Endodermal cell (in vitro differentiated cells): ENCODE results near the gene SLC2A11. TPM values are rescaled to one million over a fixed set of nuclear protein-coding genes. Genes with fewer than 3 reads are reported as not detected.

Source experiments
- DNase-seq: peaks from one replicate; pipeline ENCODE4 v3.0.0-alpha.2; 2017
- H3K27ac ChIP-seq: 2 replicates; pipeline ENCODE4 v1.5.1; 2013; ENCODE audit warnings: mild to moderate bottlenecking, low read depth, low read length, moderate library complexity
- H3K27me3 ChIP-seq: 2 replicates; pipeline ENCODE4 v1.6.1; 2013; ENCODE audit warnings: mild to moderate bottlenecking, low read length, moderate library complexity; ENCODE audit not compliant: insufficient read depth, control insufficient read depth, poor library complexity, severe bottlenecking
- H3K36me3 ChIP-seq: 2 replicates; pipeline ENCODE4 v1.7.0; 2013; ENCODE audit warnings: mild to moderate bottlenecking, low read length, moderate library complexity; ENCODE audit not compliant: control insufficient read depth, insufficient read depth
- H3K4me1 ChIP-seq: one replicate; pipeline ENCODE4 v1.7.0; 2013; ENCODE audit warnings: low read length; ENCODE audit not compliant: control insufficient read depth, insufficient read depth
- H3K4me3 ChIP-seq: 2 replicates; pipeline ENCODE4 v1.5.1; 2013; ENCODE audit warnings: mild to moderate bottlenecking, low read length, moderate library complexity
- H3K9ac ChIP-seq: 2 replicates; pipeline ENCODE4 v1.6.1; 2013; ENCODE audit warnings: mild to moderate bottlenecking, low read length, moderate library complexity; ENCODE audit not compliant: poor library complexity, severe bottlenecking; ENCODE audit errors: extremely low read depth
- H3K9me3 ChIP-seq: 2 replicates; pipeline ENCODE4 v1.6.1; 2013; ENCODE audit warnings: mild to moderate bottlenecking, low read length, moderate library complexity; ENCODE audit not compliant: control insufficient read depth
- H3K27ac Mint-ChIP-seq: 2 replicates; pipeline ENCODE4 v1.8.0; 2020; ENCODE audit warnings: mixed read lengths
- H3K27me3 Mint-ChIP-seq: 2 replicates; pipeline ENCODE4 v1.8.0; 2021; ENCODE audit warnings: mild to moderate bottlenecking, mixed read lengths; ENCODE audit not compliant: insufficient read depth
- H3K36me3 Mint-ChIP-seq: 2 replicates; pipeline ENCODE4 v1.8.0; 2020; ENCODE audit warnings: low read depth, mixed read lengths
- H3K4me1 Mint-ChIP-seq: 2 replicates; pipeline ENCODE4 v1.8.0; 2020; ENCODE audit warnings: mixed read lengths
- H3K4me3 Mint-ChIP-seq: 2 replicates; pipeline ENCODE4 v1.8.0; 2020; ENCODE audit warnings: mild to moderate bottlenecking, moderate library complexity, mixed read lengths
- H3K9me3 Mint-ChIP-seq: 2 replicates; pipeline ENCODE4 v1.8.0; 2020; ENCODE audit warnings: mild to moderate bottlenecking, mixed read lengths
- CTCF ChIP-seq: fragments of 200-600 bp; sonication (generic); conservative IDR thresholded peaks from 2 replicates; pipeline ENCODE4 v1.5.0; 2021; ENCODE audit warnings: antibody characterized with exemption, mild to moderate bottlenecking
- WGBS, 2 experiments: methylation state at CpG; one replicate each; pipeline versions ENCODE4 v1.1.5 to v1.1.7; 2013; ENCODE audit warnings: missing lambda C conversion rate in 2 of 2, mixed read lengths in 1 of 2; ENCODE audit not compliant: insufficient coverage in 1 of 2, insufficient read length in 1 of 2; 5-methylcytosine and 5-hydroxymethylcytosine counted together
- long read RNA-seq, 4 experiments: library from polyadenylated mRNA in 2 of 4; library from RNA in 1 of 4; library from capped mRNA in 1 of 4; stranded (forward) in 3 of 4; unstranded in 1 of 4; transcript quantifications; one replicate each; pipeline ENCODE4 v2.0.0, GENCODE V29; 2020 to 2021; ENCODE audit warnings: inconsistent platforms in 1 of 4
- polyA plus RNA-seq, 2 experiments: library from polyadenylated mRNA; stranded (reverse); fragments of 50-300 nt; gene quantifications; one replicate each; pipeline ENCODE4 v1.2.3, GENCODE V29; 2013
- total RNA-seq, 2 donors: library from RNA; stranded (reverse); fragmentation: NEBNext Ultra II Directional in 1 of 2; extraction: Animal tissue kit (Norgen Biotek cat#: 25700) in 1 of 2; gene quantifications; 2 replicates in 1 of 2; 3 replicates in 1 of 2; pipeline ENCODE4 v1.2.1, GENCODE V29; 2021

Gene SLC2A11
- total RNA-seq, result 10 to 100 TPM; 13.1 to 14.8 TPM
- 12.0 TPM for polyA plus RNA-seq (2013, experiment 1 of 2)
- polyA plus RNA-seq (2013, experiment 2 of 2), result 9.3 TPM
- long read RNA-seq, experiment 1, partial matches to known transcripts, result 1 of 1 reads
- long read RNA-seq, experiment 1, other reads (novel, unspliced or antisense), result 0 of 1 reads
- long read RNA-seq, experiment 2, partial matches to known transcripts, result 2 of 4 reads
- long read RNA-seq, experiment 2, other reads (novel, unspliced or antisense), result 2 of 4 reads
- long read RNA-seq, experiment 3, partial matches to known transcripts, result 5 of 18 reads
- long read RNA-seq, experiment 3, other reads (novel, unspliced or antisense), result 13 of 18 reads
- long read RNA-seq, experiment 4, partial matches to known transcripts, result 3 of 6 reads
- long read RNA-seq, experiment 4, other reads (novel, unspliced or antisense), result 3 of 6 reads

- Histone ChIP-seq H3K4me1 (peaks cover 5% of the 10 kb centered on the region), H3K4me3 (peak within 1 kb of the TSS; percentile 95), H3K27ac (peak within 1 kb of the TSS; percentile 86), H3K27me3 (no peaks in the 10 kb centered on the region), H3K9me3 (no peaks in the 10 kb centered on the region), H3K9ac (peak within 1 kb of the TSS; percentile 60), H3K36me3 (no peaks in the 10 kb centered on the region)
- Mint-ChIP-seq H3K36me3 (peaks cover 2% of the 10 kb centered on the region), H3K9me3 (no peaks in the 10 kb centered on the region), H3K27me3 (no peaks in the 10 kb centered on the region), H3K4me3 (peak within 1 kb of the TSS; percentile 80), H3K27ac (peak within 1 kb of the TSS; percentile 97), H3K4me1 (peaks cover 16% of the 10 kb centered on the region)
- 0% methylated on average over 51 to 60 of the region's 60 CpGs for WGBS, 2 experiments
- peak; percentile 47 for TF ChIP-seq CTCF
- peak; percentile 99 for DNase-seq
These were observed at the start of gene SLC2A11 for GRCh38 chr22:23857606-23858483. SLC2A11 (plus strand) TSS chr22:23857875; CDS start chr22:23858000, 125 bp downstream.

GRCh38 chr22:23812378-23812777 lies 45.3 kb upstream of the SLC2A11 start:
- no peak for TF ChIP-seq CTCF
- Mint-ChIP-seq H3K4me1 (no peaks in the 10 kb centered on the region), H3K4me3 (no peak overlapping the region), H3K36me3 (peaks cover 77% of the 10 kb centered on the region), H3K9me3 (no peaks in the 10 kb centered on the region), H3K27me3 (no peaks in the 10 kb centered on the region), H3K27ac (no peak overlapping the region)
- WGBS, 2 experiments, result 90 to 94% methylated on average over 3 of the region's 4 CpGs
- Histone ChIP-seq H3K4me1 (no peaks in the 10 kb centered on the region), H3K9me3 (no peaks in the 10 kb centered on the region), H3K36me3 (peaks cover 60% of the 10 kb centered on the region), H3K27me3 (no peaks in the 10 kb centered on the region), H3K27ac (no peak overlapping the region), H3K9ac (no peak overlapping the region), H3K4me3 (no peak overlapping the region)
- DNase-seq, result no peak

GRCh38 chr22:23815541-23816155 lies 42.0 kb upstream of the SLC2A11 start:
- TF ChIP-seq CTCF, result no peak
- Mint-ChIP-seq H3K36me3 (peaks cover 92% of the 10 kb centered on the region), H3K4me3 (no peak overlapping the region), H3K4me1 (no peaks in the 10 kb centered on the region), H3K27ac (no peak overlapping the region), H3K27me3 (no peaks in the 10 kb centered on the region), H3K9me3 (no peaks in the 10 kb centered on the region)
- Histone ChIP-seq H3K4me3 (no peak overlapping the region), H3K4me1 (no peaks in the 10 kb centered on the region), H3K27me3 (no peaks in the 10 kb centered on the region), H3K9ac (no peak overlapping the region), H3K27ac (no peak overlapping the region), H3K9me3 (no peaks in the 10 kb centered on the region), H3K36me3 (peaks cover 89% of the 10 kb centered on the region)
- WGBS, 2 experiments, result 95 to 98% methylated on average over 4 to 9 of the region's 10 CpGs
- no peak for DNase-seq
